HUES6 (cell line): ENCODE data around the gene ARAF.

Experiments
- H3K27ac ChIP-seq: 2 replicates; pipeline ENCODE4 v1.7.0; 2013; ENCODE audit warnings: low read depth, mild to moderate bottlenecking, low read length, inconsistent platforms
- H3K27me3 ChIP-seq: 2 replicates; pipeline ENCODE4 v1.6.1; 2013; ENCODE audit warnings: low read length; ENCODE audit not compliant: control insufficient read depth, insufficient read depth
- H3K36me3 ChIP-seq: 2 replicates; pipeline ENCODE4 v1.6.1; 2013; ENCODE audit warnings: low read length; ENCODE audit not compliant: control insufficient read depth, insufficient read depth
- H3K4me1 ChIP-seq: 2 replicates; pipeline ENCODE4 v1.6.1; 2013; ENCODE audit warnings: low read length; ENCODE audit not compliant: control insufficient read depth, insufficient read depth
- H3K4me3 ChIP-seq: 2 replicates; pipeline ENCODE4 v1.5.1; 2013; ENCODE audit warnings: low read depth, low read length
- H3K9ac ChIP-seq: one replicate; pipeline ENCODE4 v1.6.1; 2013; ENCODE audit warnings: mild to moderate bottlenecking, low read length
- H3K9me3 ChIP-seq: 2 replicates; pipeline ENCODE4 v1.6.1; 2013; ENCODE audit warnings: low read depth, low read length; ENCODE audit not compliant: control insufficient read depth, insufficient read depth

Gene ARAF

GRCh38 chrX:47564438-47565085, 3.6 kb downstream of the ARAF start:
- Histone ChIP-seq H3K27me3 (no peaks in the 10 kb centered on the region), H3K36me3 (peaks cover 59% of the 10 kb centered on the region), H3K4me3 (no peak overlapping the region), H3K9ac (no peak overlapping the region), H3K4me1 (peaks cover 8% of the 10 kb centered on the region; the same call in 1 of the 2 replicates), H3K9me3 (peaks cover 7% of the 10 kb centered on the region; the same call in 1 of the 2 replicates), H3K27ac (no peak overlapping the region)

GRCh38 chrX:47566841-47567240, 5.8 kb downstream of the ARAF start:
- Histone ChIP-seq H3K4me1 (0 out of 2 replicates have a peak, but pooled peaks cover 1% of the 10 kb centered on the region), H3K36me3 (peaks cover 82% of the 10 kb centered on the region), H3K4me3 (no peak overlapping the region), H3K9me3 (peaks cover 12% of the 10 kb centered on the region; the same call in 1 of the 2 replicates), H3K9ac (no peak overlapping the region), H3K27me3 (no peaks in the 10 kb centered on the region), H3K27ac (no peak overlapping the region)

GRCh38 chrX:47568656-47569295, 7.8 kb downstream of the ARAF start:
- H3K4me1 ChIP-seq: peaks cover 13% of the 10 kb centered on the region
- H3K4me3 ChIP-seq: no peak overlapping the region
- H3K9ac ChIP-seq: no peak overlapping the region
- peaks cover 73% of the 10 kb centered on the region for H3K36me3 ChIP-seq
- no peaks in the 10 kb centered on the region for H3K27me3 ChIP-seq
- no peak overlapping the region for H3K27ac ChIP-seq
- peaks cover 18% of the 10 kb centered on the region; the same call in 1 of the 2 replicates for H3K9me3 ChIP-seq

- Histone ChIP-seq H3K4me3 (no peak overlapping the region), H3K4me1 (peaks cover 24% of the 10 kb centered on the region), H3K36me3 (peaks cover 57% of the 10 kb centered on the region), H3K27me3 (no peaks in the 10 kb centered on the region), H3K27ac (no peak overlapping the region), H3K9me3 (peaks cover 18% of the 10 kb centered on the region; the same call in 1 of the 2 replicates), H3K9ac (no peak overlapping the region)
These were observed 9.8 kb downstream of the ARAF start for GRCh38 chrX:47570794-47571193.

GRCh38 chrX:47571215-47571614, 10.2 kb downstream of the ARAF start:
- Histone ChIP-seq H3K4me1 (peaks cover 24% of the 10 kb centered on the region), H3K27ac (no peak overlapping the region), H3K9me3 (peaks cover 19% of the 10 kb centered on the region; the same call in 1 of the 2 replicates), H3K36me3 (peaks cover 55% of the 10 kb centered on the region), H3K27me3 (no peaks in the 10 kb centered on the region), H3K9ac (no peak overlapping the region), H3K4me3 (no peak overlapping the region)

GRCh38 chrX:47571896-47572295, 10.9 kb downstream of the ARAF start:
- peaks cover 24% of the 10 kb centered on the region for H3K4me1 ChIP-seq
- H3K27me3 ChIP-seq: no peaks in the 10 kb centered on the region
- no peak overlapping the region for H3K4me3 ChIP-seq
- H3K9me3 ChIP-seq: peaks cover 20% of the 10 kb centered on the region; the same call in 1 of the 2 replicates
- H3K9ac ChIP-seq: no peak overlapping the region
- H3K27ac ChIP-seq: no peak overlapping the region
- peaks cover 48% of the 10 kb centered on the region for H3K36me3 ChIP-seq

- H3K4me3 ChIP-seq: peak overlapping the region; percentile 70; the same call in 1 of the 2 replicates
- H3K27me3 ChIP-seq: no peaks in the 10 kb centered on the region
- H3K27ac ChIP-seq: peak overlapping the region; percentile 47; the same call in 1 of the 2 replicates
- H3K36me3 ChIP-seq: peaks cover 39% of the 10 kb centered on the region
- peak overlapping the region; percentile 94 for H3K9ac ChIP-seq
- H3K4me1 ChIP-seq: peaks cover 24% of the 10 kb centered on the region
- peaks cover 20% of the 10 kb centered on the region; the same call in 1 of the 2 replicates for H3K9me3 ChIP-seq
These were observed 11.9 kb downstream of the ARAF start for GRCh38 chrX:47572773-47573340.

GRCh38 chrX:47573341-47574075, 12.5 kb downstream of the ARAF start:
- peak overlapping the region; percentile 94 for H3K9ac ChIP-seq
- H3K27ac ChIP-seq: peak overlapping the region; percentile 99
- peaks cover 32% of the 10 kb centered on the region for H3K36me3 ChIP-seq
- H3K4me3 ChIP-seq: peak overlapping the region; percentile 70
- H3K9me3 ChIP-seq: peaks cover 19% of the 10 kb centered on the region; the same call in 1 of the 2 replicates
- H3K4me1 ChIP-seq: peaks cover 24% of the 10 kb centered on the region
- H3K27me3 ChIP-seq: no peaks in the 10 kb centered on the region

- Histone ChIP-seq H3K9ac (peak overlapping the region; percentile 94), H3K9me3 (peaks cover 18% of the 10 kb centered on the region; the same call in 1 of the 2 replicates), H3K27me3 (no peaks in the 10 kb centered on the region), H3K4me3 (peak overlapping the region; percentile 70), H3K27ac (peak overlapping the region; percentile 99), H3K4me1 (peaks cover 28% of the 10 kb centered on the region), H3K36me3 (peaks cover 29% of the 10 kb centered on the region)
These were observed 13.1 kb downstream of the ARAF start for GRCh38 chrX:47574076-47574546.

- peak overlapping the region; percentile 94 for H3K9ac ChIP-seq
- peaks cover 16% of the 10 kb centered on the region; the same call in 1 of the 2 replicates for H3K9me3 ChIP-seq
- peak overlapping the region; percentile 70 for H3K4me3 ChIP-seq
- peak overlapping the region; percentile 99; the same call in 1 of the 2 replicates for H3K27ac ChIP-seq
- peaks cover 22% of the 10 kb centered on the region for H3K36me3 ChIP-seq
- H3K4me1 ChIP-seq: peaks cover 28% of the 10 kb centered on the region
- no peaks in the 10 kb centered on the region for H3K27me3 ChIP-seq
These were observed 13.7 kb downstream of the ARAF start for GRCh38 chrX:47574547-47575301.
